SU-DHL-6 (cell line): Measurements from ENCODE around the gene RNF32.

Experiments used
- H2AFZ ChIP-seq: fragments of 200-600 bp; sonication (generic); 2 replicates; pipeline ENCODE4 v1.6.1; 2014; ENCODE audit warnings: low read depth, mild to moderate bottlenecking, moderate library complexity, mixed read lengths, antibody characterized with exemption, low read length; ENCODE audit not compliant: severe bottlenecking
- H3F3A ChIP-seq: fragments of 200-600 bp; shearing (Covaris generic); 2 replicates; pipeline ENCODE4 v1.6.0; 2016; ENCODE audit warnings: antibody characterized with exemption, mild to moderate bottlenecking; ENCODE audit not compliant: insufficient read depth
- H3K27ac ChIP-seq: fragments of 200-600 bp; sonication (generic); 2 replicates; pipeline ENCODE4 v1.5.1; 2016; ENCODE audit warnings: low read depth, mild to moderate bottlenecking, low read length, moderate library complexity, mixed read lengths
- H3K27me3 ChIP-seq: fragments of 200-600 bp; sonication (generic), shearing (Covaris generic); 2 replicates; pipeline ENCODE4 v1.6.0; 2014; ENCODE audit warnings: mild to moderate bottlenecking, low read length
- H3K36me3 ChIP-seq: fragments of 200-600 bp; sonication (generic); 2 replicates; pipeline ENCODE4 v1.6.1; 2014; ENCODE audit warnings: mild to moderate bottlenecking, low read length, mixed read lengths
- H3K4me2 ChIP-seq: fragments of 300-600, 200-600 bp; shearing (Covaris generic), sonication (generic); 2 replicates; pipeline ENCODE4 v1.6.0; 2014; ENCODE audit warnings: low read length, low read depth, mild to moderate bottlenecking; ENCODE audit not compliant: poor library complexity, severe bottlenecking
- H3K4me3 ChIP-seq: fragments of 200-600 bp; sonication (generic); 2 replicates; pipeline ENCODE4 v1.5.1; 2014; ENCODE audit warnings: antibody characterized with exemption, low read length, mild to moderate bottlenecking, mixed read lengths; ENCODE audit not compliant: insufficient read depth, poor library complexity, severe bottlenecking
- H3K79me2 ChIP-seq: fragments of 200-600 bp; sonication (generic); 2 replicates; pipeline ENCODE4 v1.6.1; 2014; ENCODE audit warnings: mild to moderate bottlenecking, low read length, moderate library complexity; ENCODE audit not compliant: insufficient read depth
- H3K9ac ChIP-seq: fragments of 200-600 bp; sonication (generic); 2 replicates; pipeline ENCODE4 v1.7.0; 2014; ENCODE audit warnings: mild to moderate bottlenecking, low read length
- H3K9me2 ChIP-seq: fragments of 200-600 bp; sonication (generic); replicated peaks from 2 replicates; pipeline ENCODE4 v1.6.1; 2014; ENCODE audit warnings: low read length; ENCODE audit not compliant: insufficient read depth
- H3K9me3 ChIP-seq: fragments of 200-600 bp; sonication (generic); 2 replicates; pipeline ENCODE4 v1.6.1; 2014; ENCODE audit warnings: low read length, mixed read lengths; ENCODE audit not compliant: insufficient read depth
- H4K20me1 ChIP-seq: fragments of 200-600 bp; sonication (generic); 2 replicates; pipeline ENCODE4 v1.6.1; 2014; ENCODE audit warnings: low read depth, mild to moderate bottlenecking, antibody characterized with exemption, low read length, moderate library complexity, mixed read lengths
- EZH2phosphoT487 ChIP-seq: fragments of 200-600 bp; sonication (generic), shearing (Covaris generic); conservative IDR thresholded peaks from 2 replicates; pipeline ENCODE4 v1.6.1; 2018; ENCODE audit warnings: mild to moderate bottlenecking, antibody characterized with exemption, low read length, moderate library complexity, mixed read lengths
- TF ChIP-seq, protein P1 (sequence below): fragments of 200-600 bp; sonication (generic); IDR thresholded peaks from one replicate; pipeline ENCODE4 v1.5.1; 2017; ENCODE audit warnings: antibody characterized with exemption, mild to moderate bottlenecking, low read length, moderate library complexity; ENCODE audit not compliant: insufficient read depth, poor library complexity, severe bottlenecking

The RNF32 gene

DNA sequence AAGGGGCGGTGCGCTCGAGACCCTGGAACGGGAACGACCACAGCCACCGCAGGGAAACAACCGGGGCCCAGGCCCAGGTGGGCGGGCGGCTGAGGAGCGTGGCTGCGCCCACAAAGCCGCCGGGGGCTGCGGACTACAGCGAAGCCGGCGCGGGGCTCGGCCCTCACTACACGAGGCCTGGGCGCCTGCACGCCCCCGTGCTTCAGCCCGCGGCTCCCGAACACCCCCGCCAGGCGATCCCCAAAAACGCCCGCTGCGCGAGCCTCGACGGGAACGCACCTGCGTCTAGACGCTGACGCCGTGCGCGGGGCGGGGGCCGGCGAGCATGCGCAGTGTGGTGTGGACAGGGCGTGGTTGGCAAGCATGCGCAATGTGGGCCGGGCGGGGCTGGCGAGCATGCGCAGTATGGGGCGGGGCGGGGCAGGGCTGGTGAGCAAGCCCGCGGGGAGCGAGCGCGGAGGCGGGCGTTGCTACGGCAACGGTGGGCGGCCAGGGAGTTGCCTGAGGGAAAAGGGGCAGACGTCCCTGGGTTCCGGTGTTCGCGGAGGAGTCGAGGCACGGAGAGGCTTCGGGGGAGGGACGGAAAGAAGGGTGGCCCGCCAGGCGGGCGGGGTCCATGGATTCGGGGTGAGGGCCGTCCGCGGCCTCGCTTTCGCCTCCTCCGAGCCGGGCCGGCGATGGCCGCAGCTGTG is at the start of gene RNF32:
TSS of gene RNF32 (plus strand) at position 518 of the 692 bp plus-strand sequence. CDS start 3,104 bp downstream, outside the sequence.
- H3K27me3 ChIP-seq, result no peaks in the 10 kb centered on the region
- 0 out of 2 replicates have a peak, but pooled peaks cover 3% of the 10 kb centered on the region for H4K20me1 ChIP-seq
- no peaks in the 10 kb centered on the region for H3F3A ChIP-seq
- H3K9me2 ChIP-seq, result no peaks in the 10 kb centered on the region
- H3K4me3 ChIP-seq, result peak within 1 kb of the TSS; percentile 70
- peak within 1 kb of the TSS; percentile 84 for H3K9ac ChIP-seq
- no peak for TF ChIP-seq EZH2phosphoT487
- TF ChIP-seq, protein P1, sequence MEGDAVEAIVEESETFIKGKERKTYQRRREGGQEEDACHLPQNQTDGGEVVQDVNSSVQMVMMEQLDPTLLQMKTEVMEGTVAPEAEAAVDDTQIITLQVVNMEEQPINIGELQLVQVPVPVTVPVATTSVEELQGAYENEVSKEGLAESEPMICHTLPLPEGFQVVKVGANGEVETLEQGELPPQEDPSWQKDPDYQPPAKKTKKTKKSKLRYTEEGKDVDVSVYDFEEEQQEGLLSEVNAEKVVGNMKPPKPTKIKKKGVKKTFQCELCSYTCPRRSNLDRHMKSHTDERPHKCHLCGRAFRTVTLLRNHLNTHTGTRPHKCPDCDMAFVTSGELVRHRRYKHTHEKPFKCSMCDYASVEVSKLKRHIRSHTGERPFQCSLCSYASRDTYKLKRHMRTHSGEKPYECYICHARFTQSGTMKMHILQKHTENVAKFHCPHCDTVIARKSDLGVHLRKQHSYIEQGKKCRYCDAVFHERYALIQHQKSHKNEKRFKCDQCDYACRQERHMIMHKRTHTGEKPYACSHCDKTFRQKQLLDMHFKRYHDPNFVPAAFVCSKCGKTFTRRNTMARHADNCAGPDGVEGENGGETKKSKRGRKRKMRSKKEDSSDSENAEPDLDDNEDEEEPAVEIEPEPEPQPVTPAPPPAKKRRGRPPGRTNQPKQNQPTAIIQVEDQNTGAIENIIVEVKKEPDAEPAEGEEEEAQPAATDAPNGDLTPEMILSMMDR, result no peak
- peak within 1 kb of the TSS; percentile 85 for H3K4me2 ChIP-seq
- H3K27ac ChIP-seq, result peak within 1 kb of the TSS; percentile 16
- no peaks in the 10 kb centered on the region for H3K36me3 ChIP-seq
- H3K9me3 ChIP-seq, result no peaks in the 10 kb centered on the region
- H2AFZ ChIP-seq, result peak within 1 kb of the TSS; percentile 93
- no peaks in the 10 kb centered on the region for H3K79me2 ChIP-seq

GRCh38 chr7:156592155-156592884 is 48.3 kb upstream of the RNF32 start:
- Histone ChIP-seq H4K20me1 (no peaks in the 10 kb centered on the region), H3K9ac (no peak overlapping the region), H3K79me2 (no peaks in the 10 kb centered on the region), H3K4me2 (no peak overlapping the region), H3K9me2 (no peaks in the 10 kb centered on the region), H3K4me3 (no peak overlapping the region), H2AFZ (no peak overlapping the region), H3F3A (no peaks in the 10 kb centered on the region), H3K36me3 (no peaks in the 10 kb centered on the region), H3K27me3 (no peaks in the 10 kb centered on the region), H3K9me3 (no peaks in the 10 kb centered on the region), H3K27ac (no peak overlapping the region)
- no peak for TF ChIP-seq EZH2phosphoT487

- Histone ChIP-seq H3F3A (no peaks in the 10 kb centered on the region), H3K27ac (no peak overlapping the region), H3K4me2 (no peak overlapping the region), H4K20me1 (no peaks in the 10 kb centered on the region), H3K9me3 (no peaks in the 10 kb centered on the region), H3K27me3 (no peaks in the 10 kb centered on the region), H2AFZ (no peak overlapping the region), H3K79me2 (no peaks in the 10 kb centered on the region), H3K4me3 (no peak overlapping the region), H3K9ac (no peak overlapping the region), H3K36me3 (no peaks in the 10 kb centered on the region), H3K9me2 (no peaks in the 10 kb centered on the region)
- TF ChIP-seq, protein P1, result no peak
- TF ChIP-seq EZH2phosphoT487, result no peak
These were observed 46.1 kb upstream of the RNF32 start for GRCh38 chr7:156594283-156595080.
